OCI-LY3 (cell line): ENCODE measurements around the gene GULP1.

Source experiments
- EZH2phosphoT487 ChIP-seq: fragments of 200-600 bp; shearing (Covaris generic); IDR thresholded peaks from 2 replicates; pipeline ENCODE4 v1.6.1; 2018; ENCODE audit warnings: antibody characterized with exemption, mixed run types, low read depth
- TF ChIP-seq, protein P1 (sequence below): fragments of 200-600, 300-600 bp; sonication (generic); IDR thresholded peaks from 2 replicates; pipeline ENCODE4 v1.5.1; 2014; ENCODE audit warnings: antibody characterized with exemption, low read length, low read depth

DNA sequence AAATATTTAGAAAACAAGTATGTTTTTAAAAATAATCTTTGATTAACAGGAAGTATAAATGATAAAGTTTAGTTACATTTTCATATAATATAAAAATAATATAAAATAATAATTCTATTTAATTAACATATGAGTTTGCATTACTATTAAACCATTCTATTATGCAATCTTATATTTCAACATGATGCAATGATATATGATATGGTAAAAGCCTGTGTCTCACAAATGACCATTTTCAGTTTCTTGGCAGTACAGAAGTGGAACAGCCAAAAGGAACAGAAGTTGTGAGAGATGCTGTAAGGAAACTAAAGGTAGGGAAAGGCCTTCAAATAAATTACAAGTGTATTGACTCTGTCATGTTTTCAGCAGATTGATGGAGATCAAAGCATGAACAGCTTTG lies 230.8 kb downstream of the GULP1 start:
- TF ChIP-seq, protein P1, sequence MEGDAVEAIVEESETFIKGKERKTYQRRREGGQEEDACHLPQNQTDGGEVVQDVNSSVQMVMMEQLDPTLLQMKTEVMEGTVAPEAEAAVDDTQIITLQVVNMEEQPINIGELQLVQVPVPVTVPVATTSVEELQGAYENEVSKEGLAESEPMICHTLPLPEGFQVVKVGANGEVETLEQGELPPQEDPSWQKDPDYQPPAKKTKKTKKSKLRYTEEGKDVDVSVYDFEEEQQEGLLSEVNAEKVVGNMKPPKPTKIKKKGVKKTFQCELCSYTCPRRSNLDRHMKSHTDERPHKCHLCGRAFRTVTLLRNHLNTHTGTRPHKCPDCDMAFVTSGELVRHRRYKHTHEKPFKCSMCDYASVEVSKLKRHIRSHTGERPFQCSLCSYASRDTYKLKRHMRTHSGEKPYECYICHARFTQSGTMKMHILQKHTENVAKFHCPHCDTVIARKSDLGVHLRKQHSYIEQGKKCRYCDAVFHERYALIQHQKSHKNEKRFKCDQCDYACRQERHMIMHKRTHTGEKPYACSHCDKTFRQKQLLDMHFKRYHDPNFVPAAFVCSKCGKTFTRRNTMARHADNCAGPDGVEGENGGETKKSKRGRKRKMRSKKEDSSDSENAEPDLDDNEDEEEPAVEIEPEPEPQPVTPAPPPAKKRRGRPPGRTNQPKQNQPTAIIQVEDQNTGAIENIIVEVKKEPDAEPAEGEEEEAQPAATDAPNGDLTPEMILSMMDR: no peak
- TF ChIP-seq EZH2phosphoT487: no peak
